ENCODE measurements around the gene DAGLA.

DAGLA gene

GRCh38 chr11:61680622-61681221 lies 531 bp downstream of the DAGLA start:
- Mint-ChIP-seq H3K27me3 (peaks cover 12% of the 10 kb centered on the region), H3K36me3 (ENCODE audit: low read depth) (peaks cover 14% of the 10 kb centered on the region), H3K4me3 (no peak overlapping the region), H3K4me1 (ENCODE audit: low read depth) (peaks cover 31% of the 10 kb centered on the region), H3K9me3 (no peaks in the 10 kb centered on the region), H3K27ac (no peak overlapping the region)
- intact Hi-C loops (cut with micrococcal nuclease), result loop anchor here (1.0 to 5.0 kb wide), 3 partner anchors 8 to 52 kb away; no protein-coding TSS in a partner anchor

GRCh38 chr11:61682093-61682732 lies 2.0 kb downstream of the DAGLA start:
- Mint-ChIP-seq H3K4me1 (ENCODE audit: low read depth) (peaks cover 16% of the 10 kb centered on the region), H3K36me3 (ENCODE audit: low read depth) (peaks cover 14% of the 10 kb centered on the region), H3K27me3 (no peaks in the 10 kb centered on the region), H3K4me3 (no peak overlapping the region), H3K9me3 (no peaks in the 10 kb centered on the region), H3K27ac (no peak overlapping the region)
- intact Hi-C loops (cut with micrococcal nuclease), result loop anchor here (5.0 kb wide), 2 partner anchors 35 to 50 kb away; no protein-coding TSS in a partner anchor

- Mint-ChIP-seq H3K4me1 (ENCODE audit: low read depth) (peaks cover 14% of the 10 kb centered on the region), H3K27ac (no peak overlapping the region), H3K4me3 (no peak overlapping the region), H3K9me3 (no peaks in the 10 kb centered on the region), H3K36me3 (ENCODE audit: low read depth) (peaks cover 14% of the 10 kb centered on the region), H3K27me3 (no peaks in the 10 kb centered on the region)
- intact Hi-C loops (cut with micrococcal nuclease), result loop anchor here (5.0 kb wide), 2 partner anchors 34 to 49 kb away; no protein-coding TSS in a partner anchor
Measured at GRCh38 chr11:61682906-61683675, 2.9 kb downstream of the DAGLA start.

GRCh38 chr11:61683961-61684869 lies 4.0 kb downstream of the DAGLA start:
- no peaks in the 10 kb centered on the region for H3K27me3 Mint-ChIP-seq
- no peak overlapping the region for H3K4me3 Mint-ChIP-seq
- H3K27ac Mint-ChIP-seq, result no peak overlapping the region
- H3K4me1 Mint-ChIP-seq (ENCODE audit: low read depth), result peaks cover 4% of the 10 kb centered on the region
- H3K36me3 Mint-ChIP-seq (ENCODE audit: low read depth), result peaks cover 14% of the 10 kb centered on the region
- intact Hi-C loops (cut with micrococcal nuclease), result loop anchor here (5.0 kb wide), 2 partner anchors 33 to 48 kb away; no protein-coding TSS in a partner anchor
- no peaks in the 10 kb centered on the region for H3K9me3 Mint-ChIP-seq

GRCh38 chr11:61684870-61685616 lies 4.9 kb downstream of the DAGLA start:
- Mint-ChIP-seq H3K9me3 (no peaks in the 10 kb centered on the region), H3K4me1 (ENCODE audit: low read depth) (no peaks in the 10 kb centered on the region), H3K27ac (no peak overlapping the region), H3K27me3 (no peaks in the 10 kb centered on the region), H3K36me3 (ENCODE audit: low read depth) (peaks cover 18% of the 10 kb centered on the region), H3K4me3 (no peak overlapping the region)
- intact Hi-C loops (cut with micrococcal nuclease), result loop anchor here (5.0 kb wide), 2 partner anchors 32 to 47 kb away; no protein-coding TSS in a partner anchor

GRCh38 chr11:61685617-61685967 lies 5.4 kb downstream of the DAGLA start:
- Mint-ChIP-seq H3K36me3 (ENCODE audit: low read depth) (peaks cover 19% of the 10 kb centered on the region), H3K27ac (no peak overlapping the region), H3K27me3 (no peaks in the 10 kb centered on the region), H3K4me1 (ENCODE audit: low read depth) (no peaks in the 10 kb centered on the region), H3K9me3 (no peaks in the 10 kb centered on the region), H3K4me3 (no peak overlapping the region)
- intact Hi-C loops (cut with micrococcal nuclease), result no loop called here

GRCh38 chr11:61686066-61686465 lies 5.9 kb downstream of the DAGLA start:
- Mint-ChIP-seq H3K27ac (no peak overlapping the region), H3K36me3 (ENCODE audit: low read depth) (peaks cover 19% of the 10 kb centered on the region), H3K27me3 (no peaks in the 10 kb centered on the region), H3K4me3 (no peak overlapping the region), H3K4me1 (ENCODE audit: low read depth) (no peaks in the 10 kb centered on the region), H3K9me3 (no peaks in the 10 kb centered on the region)
- intact Hi-C loops (cut with micrococcal nuclease), result no loop called here

- Mint-ChIP-seq H3K9me3 (no peaks in the 10 kb centered on the region), H3K4me3 (peak overlapping the region; percentile 14), H3K27ac (peak overlapping the region; percentile 88), H3K4me1 (ENCODE audit: low read depth) (no peaks in the 10 kb centered on the region), H3K36me3 (ENCODE audit: low read depth) (peaks cover 15% of the 10 kb centered on the region), H3K27me3 (no peaks in the 10 kb centered on the region)
- intact Hi-C loops (cut with micrococcal nuclease), result no loop called here
Measured at GRCh38 chr11:61686469-61686868, 6.3 kb downstream of the DAGLA start.

GRCh38 chr11:61687420-61687819 lies 7.2 kb downstream of the DAGLA start:
- Mint-ChIP-seq H3K4me1 (ENCODE audit: low read depth) (no peaks in the 10 kb centered on the region), H3K4me3 (no peak overlapping the region), H3K27me3 (no peaks in the 10 kb centered on the region), H3K36me3 (ENCODE audit: low read depth) (peaks cover 19% of the 10 kb centered on the region), H3K27ac (peak overlapping the region; percentile 88), H3K9me3 (no peaks in the 10 kb centered on the region)
- intact Hi-C loops (cut with micrococcal nuclease), result no loop called here

GRCh38 chr11:61688365-61689163 lies 8.4 kb downstream of the DAGLA start:
- H3K36me3 Mint-ChIP-seq (ENCODE audit: low read depth), result peaks cover 27% of the 10 kb centered on the region

GRCh38 chr11:61689164-61689496 lies 8.9 kb downstream of the DAGLA start:
- peak overlapping the region; percentile 68 for H3K4me3 Mint-ChIP-seq
- no peaks in the 10 kb centered on the region for H3K27me3 Mint-ChIP-seq
- peaks cover 31% of the 10 kb centered on the region for H3K36me3 Mint-ChIP-seq (ENCODE audit: low read depth)
- peak overlapping the region; percentile 88 for H3K27ac Mint-ChIP-seq
- H3K9me3 Mint-ChIP-seq, result no peaks in the 10 kb centered on the region
- intact Hi-C loops (cut with micrococcal nuclease), result no loop called here
- H3K4me1 Mint-ChIP-seq (ENCODE audit: low read depth), result peaks cover 10% of the 10 kb centered on the region

More at GRCh38 chr11:61688365-61689163, 8.4 kb downstream of the DAGLA start:
- Mint-ChIP-seq H3K27me3 (no peaks in the 10 kb centered on the region), H3K9me3 (no peaks in the 10 kb centered on the region), H3K27ac (peak overlapping the region; percentile 88), H3K4me1 (ENCODE audit: low read depth) (peaks cover 4% of the 10 kb centered on the region), H3K4me3 (peak overlapping the region; percentile 68)
- intact Hi-C loops (cut with micrococcal nuclease), result loop anchor here (1.0 kb wide), 2 partner anchors 8 kb away; partner anchors contain the start of gene DAGLA

- H3K36me3 Mint-ChIP-seq (ENCODE audit: low read depth), result peaks cover 31% of the 10 kb centered on the region
- H3K9me3 Mint-ChIP-seq, result no peaks in the 10 kb centered on the region
- H3K4me3 Mint-ChIP-seq, result no peak overlapping the region
- peaks cover 27% of the 10 kb centered on the region for H3K4me1 Mint-ChIP-seq (ENCODE audit: low read depth)
- H3K27me3 Mint-ChIP-seq, result no peaks in the 10 kb centered on the region
- H3K27ac Mint-ChIP-seq, result peak overlapping the region; percentile 18
- intact Hi-C loops (cut with micrococcal nuclease), result no loop called here
Measured at GRCh38 chr11:61690706-61691379, 10.7 kb downstream of the DAGLA start.

All from dendritic cell treated with granulocyte-macrophage colony-stimulating factor and Interleukin-4, amounts not matched to agents 40 ng/mL and 50 ng/mL, for 4 days (primary cell).